Neural cell (in vitro differentiated cells): Measurements from ENCODE around the gene PRDX1. TPM values are rescaled to one million over a fixed set of nuclear protein-coding genes. Genes with fewer than 3 reads are reported as not detected.

ENCODE experiments used
- H2AFZ ChIP-seq: fragments of 200-600, 300-800 bp; sonication (generic), shearing (Covaris generic); 2 replicates; pipeline ENCODE4 v1.6.0; 2014; ENCODE audit warnings: low read depth, mild to moderate bottlenecking, antibody characterized with exemption, low read length, moderate library complexity
- H3F3A ChIP-seq: fragments of 200-600 bp; shearing (Covaris generic); 2 replicates; pipeline ENCODE4 v1.6.1; 2016; ENCODE audit warnings: mild to moderate bottlenecking, moderate library complexity, mixed read lengths, antibody characterized with exemption, low read length; ENCODE audit not compliant: insufficient read depth, poor library complexity, severe bottlenecking
- H3K27ac ChIP-seq: fragments of 200-600, 300-800 bp; sonication (generic), shearing (Covaris generic); 2 replicates; pipeline ENCODE4 v1.5.1; 2014; ENCODE audit warnings: mild to moderate bottlenecking, low read length, moderate library complexity
- H3K27me3 ChIP-seq: fragments of 300-800, 200-600 bp; sonication (generic), shearing (Covaris generic); 2 replicates; pipeline ENCODE4 v1.6.0; 2014; ENCODE audit warnings: mild to moderate bottlenecking, low read depth, low read length, moderate library complexity; ENCODE audit not compliant: insufficient read depth
- H3K36me3 ChIP-seq: fragments of 300-800, 200-600 bp; sonication (generic), shearing (Covaris generic); 2 replicates; pipeline ENCODE4 v1.5.1; 2014; ENCODE audit warnings: mild to moderate bottlenecking, antibody characterized with exemption, low read length, moderate library complexity; ENCODE audit not compliant: insufficient read depth
- H3K4me2 ChIP-seq: fragments of 300-800, 200-600 bp; sonication (generic), shearing (Covaris generic); 2 replicates; pipeline ENCODE4 v1.6.0; 2014; ENCODE audit warnings: mild to moderate bottlenecking, low read length
- H3K4me3 ChIP-seq: fragments of 300-800, 200-600 bp; sonication (generic), shearing (Covaris generic); 2 replicates; pipeline ENCODE4 v1.5.1; 2014; ENCODE audit warnings: mild to moderate bottlenecking, low read length, moderate library complexity
- H3K79me2 ChIP-seq: fragments of 200-600 bp; shearing (Covaris generic); replicated peaks from 2 replicates; pipeline ENCODE4 v1.6.0; 2014; ENCODE audit warnings: mild to moderate bottlenecking, low read length, moderate library complexity; ENCODE audit not compliant: insufficient read depth
- H3K9ac ChIP-seq: fragments of 300-800, 200-600 bp; sonication (generic), shearing (Covaris generic); 2 replicates; pipeline ENCODE4 v1.6.1; 2016; ENCODE audit warnings: mild to moderate bottlenecking, low read length, mixed read lengths
- H3K9me2 ChIP-seq: fragments of 200-600 bp; shearing (Covaris generic); 2 replicates; pipeline ENCODE4 v1.6.1; 2016; ENCODE audit warnings: mild to moderate bottlenecking, low read length, mixed read lengths; ENCODE audit not compliant: insufficient read depth
- H3K9me3 ChIP-seq: fragments of 200-600, 300-800 bp; sonication (generic), shearing (Covaris generic); 2 replicates; pipeline ENCODE4 v1.6.1; 2016; ENCODE audit warnings: mild to moderate bottlenecking, mixed run types, low read length, moderate library complexity, mixed read lengths
- H4K20me1 ChIP-seq: fragments of 200-600 bp; shearing (Covaris generic); 2 replicates; pipeline ENCODE4 v1.6.1; 2016; ENCODE audit warnings: mild to moderate bottlenecking, mixed run types; ENCODE audit not compliant: insufficient read depth
- EP300 ChIP-seq: fragments of 450-650 bp; conservative IDR thresholded peaks from 2 replicates; pipeline ENCODE4 v1.6.1; 2014; ENCODE audit warnings: antibody characterized with exemption, mild to moderate bottlenecking, moderate library complexity; ENCODE audit not compliant: poor library complexity, severe bottlenecking
- EZH2 ChIP-seq: fragments of 200-600, 300-800 bp; shearing (Covaris generic), sonication (generic); IDR thresholded peaks from 2 replicates; pipeline ENCODE4 v1.6.1; 2014; ENCODE audit warnings: antibody characterized with exemption, low read length, borderline replicate concordance, mild to moderate bottlenecking; ENCODE audit not compliant: insufficient read depth, poor library complexity, severe bottlenecking
- MXI1 ChIP-seq: fragments of 450-650 bp; conservative IDR thresholded peaks from 2 replicates; pipeline ENCODE4 v1.6.1; 2014; ENCODE audit warnings: antibody characterized with exemption, mild to moderate bottlenecking; ENCODE audit not compliant: poor library complexity, severe bottlenecking
- POLR2AphosphoS5 ChIP-seq: IDR thresholded peaks from 2 replicates; pipeline ENCODE4 v1.6.1; 2012
- RAD21 ChIP-seq: fragments of 450-650 bp; conservative IDR thresholded peaks from 2 replicates; pipeline ENCODE4 v1.6.1; 2014; ENCODE audit warnings: antibody characterized with exemption, mild to moderate bottlenecking, moderate library complexity
- SMC3 ChIP-seq: fragments of 450-650 bp; conservative IDR thresholded peaks from 2 replicates; pipeline ENCODE4 v1.6.1; 2014; ENCODE audit warnings: antibody characterized with exemption, mild to moderate bottlenecking, moderate library complexity; ENCODE audit not compliant: poor library complexity
- TAF1 ChIP-seq: IDR thresholded peaks from 2 replicates; pipeline ENCODE4 v1.6.1; 2012; ENCODE audit warnings: low read depth
- polyA plus RNA-seq: library from polyadenylated mRNA; depleted of rRNA; stranded (reverse); fragments of >200 nt; gene quantifications from 2 replicates; pipeline ENCODE4 v1.2.3, GENCODE V29; 2014
- TF ChIP-seq, protein P1 (sequence below): fragments of 450-650 bp; IDR thresholded peaks from 2 replicates; pipeline ENCODE4 v1.5.1; 2014; ENCODE audit warnings: antibody characterized with exemption, mild to moderate bottlenecking, moderate library complexity; ENCODE audit not compliant: poor library complexity, severe bottlenecking
- TF ChIP-seq, protein P2 (sequence below): IDR thresholded peaks from 2 replicates; pipeline ENCODE4 v1.6.1; 2012; ENCODE audit warnings: borderline replicate concordance

PRDX1 gene
- polyA plus RNA-seq, 1 donor from 2014 or later = 304 TPM

DNA sequence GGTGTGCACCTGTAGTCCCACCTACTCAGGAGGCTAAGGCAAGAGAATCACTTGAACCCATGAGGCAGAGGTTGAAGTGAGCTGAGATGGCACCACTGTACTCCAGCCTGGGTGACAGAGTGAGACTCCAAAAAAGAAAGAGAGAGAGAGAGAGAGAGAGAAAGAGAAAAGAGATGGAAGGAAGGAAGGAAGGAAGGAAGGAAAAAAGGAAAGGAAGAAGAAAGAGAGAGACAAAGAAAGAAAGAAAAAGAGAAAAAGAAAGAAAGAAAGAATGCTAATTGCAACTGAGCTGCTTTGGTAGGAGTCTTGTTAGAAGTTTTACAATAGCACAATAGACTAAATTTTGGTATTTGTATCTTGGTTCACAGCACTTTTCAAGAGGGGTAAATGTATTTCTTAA is 56.4 kb downstream of the PRDX1 start:
- no peaks in the 10 kb centered on the region for H3F3A ChIP-seq
- no peak for TF ChIP-seq SMC3
- no peak for TF ChIP-seq POLR2AphosphoS5
- no peak for TF ChIP-seq MXI1
- TF ChIP-seq TAF1 = no peak
- TF ChIP-seq EZH2 = no peak
- TF ChIP-seq, protein P1, sequence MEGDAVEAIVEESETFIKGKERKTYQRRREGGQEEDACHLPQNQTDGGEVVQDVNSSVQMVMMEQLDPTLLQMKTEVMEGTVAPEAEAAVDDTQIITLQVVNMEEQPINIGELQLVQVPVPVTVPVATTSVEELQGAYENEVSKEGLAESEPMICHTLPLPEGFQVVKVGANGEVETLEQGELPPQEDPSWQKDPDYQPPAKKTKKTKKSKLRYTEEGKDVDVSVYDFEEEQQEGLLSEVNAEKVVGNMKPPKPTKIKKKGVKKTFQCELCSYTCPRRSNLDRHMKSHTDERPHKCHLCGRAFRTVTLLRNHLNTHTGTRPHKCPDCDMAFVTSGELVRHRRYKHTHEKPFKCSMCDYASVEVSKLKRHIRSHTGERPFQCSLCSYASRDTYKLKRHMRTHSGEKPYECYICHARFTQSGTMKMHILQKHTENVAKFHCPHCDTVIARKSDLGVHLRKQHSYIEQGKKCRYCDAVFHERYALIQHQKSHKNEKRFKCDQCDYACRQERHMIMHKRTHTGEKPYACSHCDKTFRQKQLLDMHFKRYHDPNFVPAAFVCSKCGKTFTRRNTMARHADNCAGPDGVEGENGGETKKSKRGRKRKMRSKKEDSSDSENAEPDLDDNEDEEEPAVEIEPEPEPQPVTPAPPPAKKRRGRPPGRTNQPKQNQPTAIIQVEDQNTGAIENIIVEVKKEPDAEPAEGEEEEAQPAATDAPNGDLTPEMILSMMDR = no peak
- TF ChIP-seq, protein P2, sequence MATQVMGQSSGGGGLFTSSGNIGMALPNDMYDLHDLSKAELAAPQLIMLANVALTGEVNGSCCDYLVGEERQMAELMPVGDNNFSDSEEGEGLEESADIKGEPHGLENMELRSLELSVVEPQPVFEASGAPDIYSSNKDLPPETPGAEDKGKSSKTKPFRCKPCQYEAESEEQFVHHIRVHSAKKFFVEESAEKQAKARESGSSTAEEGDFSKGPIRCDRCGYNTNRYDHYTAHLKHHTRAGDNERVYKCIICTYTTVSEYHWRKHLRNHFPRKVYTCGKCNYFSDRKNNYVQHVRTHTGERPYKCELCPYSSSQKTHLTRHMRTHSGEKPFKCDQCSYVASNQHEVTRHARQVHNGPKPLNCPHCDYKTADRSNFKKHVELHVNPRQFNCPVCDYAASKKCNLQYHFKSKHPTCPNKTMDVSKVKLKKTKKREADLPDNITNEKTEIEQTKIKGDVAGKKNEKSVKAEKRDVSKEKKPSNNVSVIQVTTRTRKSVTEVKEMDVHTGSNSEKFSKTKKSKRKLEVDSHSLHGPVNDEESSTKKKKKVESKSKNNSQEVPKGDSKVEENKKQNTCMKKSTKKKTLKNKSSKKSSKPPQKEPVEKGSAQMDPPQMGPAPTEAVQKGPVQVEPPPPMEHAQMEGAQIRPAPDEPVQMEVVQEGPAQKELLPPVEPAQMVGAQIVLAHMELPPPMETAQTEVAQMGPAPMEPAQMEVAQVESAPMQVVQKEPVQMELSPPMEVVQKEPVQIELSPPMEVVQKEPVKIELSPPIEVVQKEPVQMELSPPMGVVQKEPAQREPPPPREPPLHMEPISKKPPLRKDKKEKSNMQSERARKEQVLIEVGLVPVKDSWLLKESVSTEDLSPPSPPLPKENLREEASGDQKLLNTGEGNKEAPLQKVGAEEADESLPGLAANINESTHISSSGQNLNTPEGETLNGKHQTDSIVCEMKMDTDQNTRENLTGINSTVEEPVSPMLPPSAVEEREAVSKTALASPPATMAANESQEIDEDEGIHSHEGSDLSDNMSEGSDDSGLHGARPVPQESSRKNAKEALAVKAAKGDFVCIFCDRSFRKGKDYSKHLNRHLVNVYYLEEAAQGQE = no peak
- no peak for TF ChIP-seq EP300
- no peak for TF ChIP-seq RAD21
- no peak overlapping the region for H3K27ac ChIP-seq
- H3K4me2 ChIP-seq = no peak overlapping the region
- H3K27me3 ChIP-seq = no peaks in the 10 kb centered on the region
- H4K20me1 ChIP-seq = no peaks in the 10 kb centered on the region
- H3K9me3 ChIP-seq = no peaks in the 10 kb centered on the region
- H3K4me3 ChIP-seq = no peak overlapping the region
- H3K9me2 ChIP-seq = no peaks in the 10 kb centered on the region
- H3K36me3 ChIP-seq = no peaks in the 10 kb centered on the region
- no peak overlapping the region for H2AFZ ChIP-seq
- H3K9ac ChIP-seq = no peak overlapping the region
- no peaks in the 10 kb centered on the region for H3K79me2 ChIP-seq

Other genes starting within 250 kb of the PRDX1 start
- 0.18 TPM in 1 of 2 replicates, not detected in the other for gene HPDL, start 195.0 kb downstream of the PRDX1 start, polyA plus RNA-seq
- 16.8 and 20.7 TPM in 2 replicates for gene TOE1, start 181.7 kb downstream of the PRDX1 start, polyA plus RNA-seq
- gene MUTYH, start 181.4 kb downstream of the PRDX1 start, polyA plus RNA-seq = 59.8 and 71.6 TPM in 2 replicates
- gene TESK2, start 30.7 kb downstream of the PRDX1 start, polyA plus RNA-seq = 0.50 and 0.51 TPM in 2 replicates
- 3.5 and 4.9 TPM in 2 replicates for gene CCDC163, start 21.8 kb downstream of the PRDX1 start, polyA plus RNA-seq
- 0.90 and 1.4 TPM in 2 replicates for gene MMACHC, start 21.6 kb downstream of the PRDX1 start, polyA plus RNA-seq
- 149 and 170 TPM in 2 replicates for gene AKR1A1, start 28.9 kb upstream of the PRDX1 start, polyA plus RNA-seq
- 177 and 179 TPM in 2 replicates for gene NASP, start 62.2 kb upstream of the PRDX1 start, polyA plus RNA-seq
- 0.34 and 1.1 TPM in 2 replicates for gene CCDC17, start 102.2 kb upstream of the PRDX1 start, polyA plus RNA-seq
- gene GPBP1L1, start 164.6 kb upstream of the PRDX1 start, polyA plus RNA-seq = 54.5 and 55.1 TPM in 2 replicates
- gene TMEM69, start 166.3 kb upstream of the PRDX1 start, polyA plus RNA-seq = 24.2 and 28.6 TPM in 2 replicates
- gene IPP, start 228.8 kb upstream of the PRDX1 start, polyA plus RNA-seq = 4.1 and 8.3 TPM in 2 replicates